K562 (cell line): ENCODE data around the gene NOL4L.

Source experiments
- ETS2 ChIP-seq: IDR thresholded peaks from 2 replicates; pipeline ENCODE4 v1.6.1; 2016; ENCODE audit warnings: borderline replicate concordance, missing genetic modification characterization, mild to moderate bottlenecking, moderate library complexity, missing compliant biosample characterization; ENCODE audit not compliant: poor library complexity, severe bottlenecking
- KDM1A ChIP-seq, 2 experiments: fragments of 450-650 bp; IDR thresholded peaks; 2 replicates each; pipeline ENCODE4 v1.6.1; 2016; ENCODE audit warnings: mild to moderate bottlenecking in 2 of 2
- POLR2A ChIP-seq: fragments of 450-650 bp; conservative IDR thresholded peaks from 2 replicates; pipeline ENCODE4 v1.6.1; 2016
- PRDM10 ChIP-seq: fragments of 450-650 bp; IDR thresholded peaks from 2 replicates; pipeline ENCODE4 v1.6.1; 2018; ENCODE audit not compliant: partially characterized antibody
- PREB ChIP-seq: sonication (generic); formaldehyde crosslinking; IDR thresholded peaks from 2 replicates; pipeline ENCODE4 v1.8.1; 2023; ENCODE audit warnings: mild to moderate bottlenecking, missing genetic modification reagents
- PRPF4 ChIP-seq: fragments of 200-400 bp; formaldehyde crosslinking; IDR thresholded peaks from one replicate; pipeline ENCODE4 v1.6.1; 2017; ENCODE audit warnings: low read length, low read depth, mild to moderate bottlenecking; ENCODE audit not compliant: insufficient read depth, poor library complexity, severe bottlenecking
- SRSF3 ChIP-seq: fragments of 200-400 bp; formaldehyde crosslinking; IDR thresholded peaks from 2 replicates; pipeline ENCODE4 v1.6.1; 2016; ENCODE audit warnings: mild to moderate bottlenecking, low read length, moderate library complexity; ENCODE audit not compliant: insufficient read depth
- TBP ChIP-seq: optimal IDR thresholded peaks from 2 replicates; pipeline ENCODE3; 2011; ENCODE audit warnings: low read depth, low read length, improper control_type of control experiment
- TF ChIP-seq, protein P1 (sequence below), 3 experiments: IDR thresholded peaks in 2 of 3; conservative IDR thresholded peaks in 1 of 3; 2 replicates each; pipeline ENCODE4 v1.5.1; 2011 to 2012; ENCODE audit warnings: low read length in 3 of 3, mild to moderate bottlenecking in 3 of 3, control low read depth in 2 of 3, improper control_type of control experiment in 1 of 3, inconsistent platforms in 1 of 3, low read depth in 1 of 3, mixed read lengths in 1 of 3, moderate library complexity in 1 of 3; ENCODE audit not compliant: insufficient read depth in 2 of 3
- TF ChIP-seq, protein P2 (sequence below): sonication (generic); formaldehyde crosslinking; IDR thresholded peaks from 2 replicates; pipeline ENCODE4 v1.8.1; 2023; ENCODE audit warnings: mild to moderate bottlenecking, missing genetic modification reagents
- TF ChIP-seq, protein P3 (sequence below): IDR thresholded peaks from 3 replicates; pipeline ENCODE4 v1.6.1; 2011; ENCODE audit warnings: borderline replicate concordance, mild to moderate bottlenecking; ENCODE audit not compliant: insufficient read length, insufficient read depth

- no peak for TF ChIP-seq PRPF4
- TF ChIP-seq TBP: no peak
- TF ChIP-seq KDM1A (IDR thresholded peaks at IDR 0.05): no peak
- TF ChIP-seq, protein P1, sequence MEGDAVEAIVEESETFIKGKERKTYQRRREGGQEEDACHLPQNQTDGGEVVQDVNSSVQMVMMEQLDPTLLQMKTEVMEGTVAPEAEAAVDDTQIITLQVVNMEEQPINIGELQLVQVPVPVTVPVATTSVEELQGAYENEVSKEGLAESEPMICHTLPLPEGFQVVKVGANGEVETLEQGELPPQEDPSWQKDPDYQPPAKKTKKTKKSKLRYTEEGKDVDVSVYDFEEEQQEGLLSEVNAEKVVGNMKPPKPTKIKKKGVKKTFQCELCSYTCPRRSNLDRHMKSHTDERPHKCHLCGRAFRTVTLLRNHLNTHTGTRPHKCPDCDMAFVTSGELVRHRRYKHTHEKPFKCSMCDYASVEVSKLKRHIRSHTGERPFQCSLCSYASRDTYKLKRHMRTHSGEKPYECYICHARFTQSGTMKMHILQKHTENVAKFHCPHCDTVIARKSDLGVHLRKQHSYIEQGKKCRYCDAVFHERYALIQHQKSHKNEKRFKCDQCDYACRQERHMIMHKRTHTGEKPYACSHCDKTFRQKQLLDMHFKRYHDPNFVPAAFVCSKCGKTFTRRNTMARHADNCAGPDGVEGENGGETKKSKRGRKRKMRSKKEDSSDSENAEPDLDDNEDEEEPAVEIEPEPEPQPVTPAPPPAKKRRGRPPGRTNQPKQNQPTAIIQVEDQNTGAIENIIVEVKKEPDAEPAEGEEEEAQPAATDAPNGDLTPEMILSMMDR (IDR thresholded peaks at IDR 0.05 in 2 of 3, conservative IDR thresholded peaks at IDR 0.05 in 1 of 3; ENCODE audit: insufficient read depth in 2 of 3, low read depth in 1 of 3, low read length in 3 of 3): no peak
- no peak for TF ChIP-seq ETS2 (tag)
- no peak for TF ChIP-seq PREB (CRISPR knock-in tag)
- TF ChIP-seq, protein P2, sequence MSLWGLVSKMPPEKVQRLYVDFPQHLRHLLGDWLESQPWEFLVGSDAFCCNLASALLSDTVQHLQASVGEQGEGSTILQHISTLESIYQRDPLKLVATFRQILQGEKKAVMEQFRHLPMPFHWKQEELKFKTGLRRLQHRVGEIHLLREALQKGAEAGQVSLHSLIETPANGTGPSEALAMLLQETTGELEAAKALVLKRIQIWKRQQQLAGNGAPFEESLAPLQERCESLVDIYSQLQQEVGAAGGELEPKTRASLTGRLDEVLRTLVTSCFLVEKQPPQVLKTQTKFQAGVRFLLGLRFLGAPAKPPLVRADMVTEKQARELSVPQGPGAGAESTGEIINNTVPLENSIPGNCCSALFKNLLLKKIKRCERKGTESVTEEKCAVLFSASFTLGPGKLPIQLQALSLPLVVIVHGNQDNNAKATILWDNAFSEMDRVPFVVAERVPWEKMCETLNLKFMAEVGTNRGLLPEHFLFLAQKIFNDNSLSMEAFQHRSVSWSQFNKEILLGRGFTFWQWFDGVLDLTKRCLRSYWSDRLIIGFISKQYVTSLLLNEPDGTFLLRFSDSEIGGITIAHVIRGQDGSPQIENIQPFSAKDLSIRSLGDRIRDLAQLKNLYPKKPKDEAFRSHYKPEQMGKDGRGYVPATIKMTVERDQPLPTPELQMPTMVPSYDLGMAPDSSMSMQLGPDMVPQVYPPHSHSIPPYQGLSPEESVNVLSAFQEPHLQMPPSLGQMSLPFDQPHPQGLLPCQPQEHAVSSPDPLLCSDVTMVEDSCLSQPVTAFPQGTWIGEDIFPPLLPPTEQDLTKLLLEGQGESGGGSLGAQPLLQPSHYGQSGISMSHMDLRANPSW (CRISPR knock-in tag): no peak
- no peak for TF ChIP-seq POLR2A
- TF ChIP-seq, protein P3, sequence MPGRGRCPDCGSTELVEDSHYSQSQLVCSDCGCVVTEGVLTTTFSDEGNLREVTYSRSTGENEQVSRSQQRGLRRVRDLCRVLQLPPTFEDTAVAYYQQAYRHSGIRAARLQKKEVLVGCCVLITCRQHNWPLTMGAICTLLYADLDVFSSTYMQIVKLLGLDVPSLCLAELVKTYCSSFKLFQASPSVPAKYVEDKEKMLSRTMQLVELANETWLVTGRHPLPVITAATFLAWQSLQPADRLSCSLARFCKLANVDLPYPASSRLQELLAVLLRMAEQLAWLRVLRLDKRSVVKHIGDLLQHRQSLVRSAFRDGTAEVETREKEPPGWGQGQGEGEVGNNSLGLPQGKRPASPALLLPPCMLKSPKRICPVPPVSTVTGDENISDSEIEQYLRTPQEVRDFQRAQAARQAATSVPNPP: no peak
- no peak for TF ChIP-seq SRSF3
- TF ChIP-seq PRDM10: no peak
These were observed 524 bp upstream of the NOL4L start for GRCh38 chr20:32585586-32586127.
